GM18511 (cell line): ENCODE data around the gene TMEM132C.
"Not testable (repeated sequence)": the region's sequence is repeated elsewhere in the genome, so short reads cannot be mapped to it uniquely, and the experiment has no call there.

Source experiments
- ATAC-seq: cut with Tn5 transposase; IDR thresholded peaks from one replicate; pipeline ENCODE4 v1.9.1; 2021; ENCODE audit warnings: mild to moderate bottlenecking, moderate library complexity; ENCODE audit not compliant: unreplicated experiment

The TMEM132C gene

DNA sequence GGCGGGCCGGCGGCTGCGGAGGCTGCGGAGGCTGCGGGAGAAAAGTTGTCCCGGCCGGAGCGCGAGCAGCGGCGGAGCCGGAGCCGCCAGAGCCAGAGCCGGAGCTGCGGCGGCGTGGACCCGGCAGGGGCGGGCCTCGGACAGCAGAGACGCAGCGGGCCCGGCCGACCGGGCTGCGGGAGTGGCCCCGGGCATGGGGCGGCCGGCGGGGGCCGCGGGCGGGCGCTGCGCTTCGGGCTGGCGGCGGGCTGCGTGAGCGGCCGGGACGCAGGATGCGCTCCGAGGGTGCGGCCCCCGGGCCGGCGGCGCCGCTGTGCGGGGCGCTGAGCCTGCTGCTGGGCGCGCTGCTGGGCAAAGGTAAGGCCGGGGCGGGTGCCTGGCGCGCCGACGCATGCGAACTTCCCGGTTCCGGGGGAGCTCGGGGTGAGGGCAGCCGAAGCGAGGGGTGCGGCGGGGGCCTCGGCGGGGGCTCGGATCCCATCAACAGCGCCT, at the start of gene TMEM132C:
Gene TMEM132C (plus strand): TSS at position 40 of the 492 bp plus-strand sequence. CDS start 233 bp downstream, at position 273.
- no peak for ATAC-seq

DNA sequence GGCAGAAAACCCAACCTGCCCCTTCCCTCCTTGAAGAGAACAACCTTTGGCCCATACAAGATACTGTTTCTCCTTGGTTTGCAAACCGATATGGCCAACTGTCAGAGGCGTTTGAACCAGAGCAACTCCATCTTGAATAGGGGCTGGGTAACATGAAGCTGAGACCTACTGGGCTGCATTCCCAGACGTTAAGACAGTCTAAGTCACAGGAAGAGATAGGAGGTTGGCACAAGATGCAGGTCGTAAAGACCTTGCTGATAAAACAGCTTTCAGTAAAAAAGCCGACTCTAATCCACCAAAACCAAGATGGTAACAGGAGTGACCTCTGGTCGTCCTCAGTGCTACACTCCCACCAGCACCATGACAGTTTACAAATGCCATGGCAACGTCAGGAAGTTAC, 42.7 kb upstream of the TMEM132C start:
- no peak for ATAC-seq

DNA sequence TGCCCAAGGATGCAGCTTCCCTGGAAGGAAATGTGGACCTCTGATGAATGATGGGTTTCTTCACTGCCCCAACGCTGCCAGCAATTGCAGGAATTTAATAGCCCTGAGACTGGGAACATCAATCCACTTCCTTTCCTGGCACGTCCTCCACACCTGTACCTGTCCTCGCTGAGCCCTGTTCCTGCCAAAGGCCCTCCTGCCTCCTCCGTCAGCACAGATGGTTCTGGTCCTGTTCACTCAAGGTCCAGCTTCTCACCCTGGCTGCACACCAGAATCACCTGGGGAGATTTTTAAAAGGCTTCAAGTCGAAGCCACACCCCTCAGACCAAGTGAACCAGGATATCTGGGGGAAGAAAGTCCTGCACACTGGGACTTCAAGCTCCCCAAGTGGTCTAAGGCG, 38.4 kb upstream of the TMEM132C start:
- ATAC-seq: no peak

DNA sequence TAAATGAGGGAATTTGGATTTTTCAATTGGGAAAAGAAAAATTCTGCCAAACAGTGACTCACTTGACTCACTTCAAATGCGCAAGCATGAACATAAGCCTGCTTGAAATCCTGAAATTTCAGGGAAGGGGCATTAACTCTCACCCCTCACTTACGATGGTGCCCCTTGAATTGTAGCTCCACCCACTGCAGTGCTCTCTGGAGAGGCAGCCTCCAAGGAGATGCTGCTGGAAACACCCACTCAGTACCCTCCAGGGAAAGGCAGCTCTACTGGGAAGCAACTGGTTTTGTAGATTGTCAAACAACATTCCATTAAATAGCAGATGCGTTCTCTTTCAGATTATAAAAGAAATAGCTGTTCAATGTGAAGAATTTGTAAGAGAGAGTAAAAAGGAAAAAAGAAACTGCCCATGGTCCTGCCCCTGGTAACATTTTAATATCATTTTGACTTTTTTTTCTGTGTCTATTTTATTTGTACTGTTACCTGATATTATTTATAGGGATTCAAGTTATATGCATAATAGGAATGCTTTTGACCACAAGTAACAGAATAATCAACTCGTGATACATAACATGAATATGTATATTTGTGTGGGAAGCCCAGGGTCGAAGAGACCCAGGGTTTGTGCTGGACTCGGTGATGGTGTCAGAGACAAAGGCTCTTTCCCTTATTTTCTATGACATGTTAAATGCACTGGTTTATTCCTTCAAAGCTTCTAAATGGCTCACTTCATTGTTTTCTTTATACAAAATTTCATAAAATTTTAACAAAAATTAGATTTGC, 31.1 kb upstream of the TMEM132C start:
- no peak for ATAC-seq

DNA sequence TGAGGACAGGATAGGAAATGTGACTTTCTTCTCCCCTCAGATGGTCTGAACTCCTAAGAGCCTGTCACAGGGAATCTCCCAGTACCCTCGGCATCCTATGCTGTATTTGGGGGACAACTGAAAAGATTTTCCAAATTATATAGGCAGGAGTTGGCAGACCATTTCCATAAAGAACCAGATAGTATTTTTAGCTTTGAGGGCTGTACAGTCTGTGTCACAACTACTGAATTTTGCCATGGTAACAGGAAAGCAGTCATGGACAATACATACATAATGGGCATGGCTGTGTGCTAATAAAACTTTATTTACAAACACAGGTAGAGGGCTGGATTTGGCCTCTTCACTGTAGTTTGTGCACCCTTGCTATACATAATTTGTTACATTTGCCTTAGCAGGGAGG, 30.4 kb upstream of the TMEM132C start:
- ATAC-seq: no peak

DNA sequence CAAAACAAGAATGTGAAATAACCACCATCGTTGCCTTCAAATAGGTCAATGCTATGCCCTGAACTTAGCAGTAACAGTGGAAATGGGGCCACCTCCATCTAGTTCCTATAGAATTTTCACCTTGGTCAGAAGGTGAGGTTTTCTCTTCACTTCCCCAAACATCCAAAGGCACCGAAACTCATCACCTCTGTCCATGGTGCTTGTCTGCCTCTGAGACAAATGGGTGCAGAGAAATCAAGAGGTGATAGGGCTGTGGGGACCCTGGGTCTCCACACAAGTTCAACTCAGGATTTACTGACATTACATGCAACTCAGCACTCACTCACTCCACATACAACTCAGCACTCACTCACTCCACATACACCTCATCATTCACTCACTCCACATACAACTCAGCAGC, 26.2 kb upstream of the TMEM132C start:
- no peak for ATAC-seq

DNA sequence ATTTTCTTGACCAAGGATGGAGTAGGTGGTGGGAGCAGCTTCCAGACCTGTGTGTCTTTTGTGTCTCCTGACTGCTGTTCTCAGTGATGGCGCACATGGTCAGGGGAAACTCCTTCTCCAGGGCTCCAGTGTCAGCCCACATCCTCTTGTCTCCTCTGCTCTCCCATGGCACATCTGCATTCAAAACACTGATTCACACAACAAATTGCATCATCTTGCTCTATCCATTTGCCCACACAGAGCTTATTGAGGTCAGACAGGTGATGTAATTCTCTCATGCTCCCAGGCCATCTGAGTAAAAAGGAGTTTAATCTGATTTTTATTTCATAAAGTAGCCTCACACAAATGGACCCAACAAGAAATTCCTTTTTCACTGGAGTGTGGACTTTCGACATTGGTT, 21.8 kb upstream of the TMEM132C start:
- ATAC-seq: no peak

DNA sequence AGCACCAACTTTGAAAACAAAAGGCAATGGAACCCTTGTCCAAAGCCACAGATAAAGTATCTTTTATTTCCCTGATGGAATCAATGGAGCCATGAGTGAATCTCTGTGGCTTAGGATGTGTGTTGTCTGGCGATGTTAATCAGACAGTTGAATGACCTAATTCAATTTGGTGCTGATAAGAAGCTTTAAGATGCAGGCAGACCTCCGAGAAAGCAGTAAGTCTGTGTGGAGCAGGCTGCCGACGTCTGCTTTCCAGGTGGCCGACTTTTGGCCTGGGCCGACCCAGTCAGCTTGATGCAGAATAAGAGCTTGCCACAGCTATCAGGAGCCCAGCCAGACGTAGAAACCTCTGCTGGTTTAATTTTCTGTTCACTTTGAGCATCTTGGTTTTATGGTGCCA, 21.1 kb upstream of the TMEM132C start:
- no peak for ATAC-seq

DNA sequence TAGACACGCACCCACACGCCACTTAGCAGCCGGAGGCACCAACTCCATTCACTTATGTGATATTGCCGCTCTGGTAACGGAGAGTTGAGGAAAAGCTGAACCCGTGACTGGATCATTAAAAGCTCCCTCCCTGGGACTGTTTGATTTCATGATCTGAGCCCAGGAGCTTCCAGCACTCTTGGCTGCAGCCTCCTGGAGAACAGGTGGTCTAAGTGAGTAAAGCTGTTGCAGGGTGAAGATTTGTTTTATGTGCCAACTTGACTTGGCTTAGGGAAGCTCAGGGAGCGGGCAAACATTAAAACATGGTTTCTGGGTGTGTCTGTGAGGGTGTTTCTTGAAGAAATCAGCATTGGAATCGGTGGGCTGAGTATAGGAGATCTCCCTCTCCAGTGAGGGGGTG, 16.9 kb upstream of the TMEM132C start:
- ATAC-seq: no peak

DNA sequence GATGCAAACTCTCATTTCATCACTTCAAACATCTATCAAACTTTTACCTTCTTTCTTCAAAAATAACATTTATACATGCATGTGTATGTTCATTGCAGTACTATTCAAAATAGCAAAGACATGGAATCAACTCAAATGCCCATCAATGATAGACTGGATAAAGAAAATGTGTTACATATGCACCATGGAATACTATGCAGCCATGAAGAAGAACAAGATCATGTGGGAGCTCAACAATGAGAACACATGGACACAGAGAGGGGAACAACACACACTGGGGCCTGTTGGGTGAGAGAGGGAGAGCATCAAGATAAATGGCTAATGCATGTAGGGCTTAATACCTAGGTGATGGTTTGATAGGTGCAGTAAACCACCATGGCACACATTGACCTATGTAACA, 13.1 kb upstream of the TMEM132C start:
- ATAC-seq: not testable (repeated sequence)

DNA sequence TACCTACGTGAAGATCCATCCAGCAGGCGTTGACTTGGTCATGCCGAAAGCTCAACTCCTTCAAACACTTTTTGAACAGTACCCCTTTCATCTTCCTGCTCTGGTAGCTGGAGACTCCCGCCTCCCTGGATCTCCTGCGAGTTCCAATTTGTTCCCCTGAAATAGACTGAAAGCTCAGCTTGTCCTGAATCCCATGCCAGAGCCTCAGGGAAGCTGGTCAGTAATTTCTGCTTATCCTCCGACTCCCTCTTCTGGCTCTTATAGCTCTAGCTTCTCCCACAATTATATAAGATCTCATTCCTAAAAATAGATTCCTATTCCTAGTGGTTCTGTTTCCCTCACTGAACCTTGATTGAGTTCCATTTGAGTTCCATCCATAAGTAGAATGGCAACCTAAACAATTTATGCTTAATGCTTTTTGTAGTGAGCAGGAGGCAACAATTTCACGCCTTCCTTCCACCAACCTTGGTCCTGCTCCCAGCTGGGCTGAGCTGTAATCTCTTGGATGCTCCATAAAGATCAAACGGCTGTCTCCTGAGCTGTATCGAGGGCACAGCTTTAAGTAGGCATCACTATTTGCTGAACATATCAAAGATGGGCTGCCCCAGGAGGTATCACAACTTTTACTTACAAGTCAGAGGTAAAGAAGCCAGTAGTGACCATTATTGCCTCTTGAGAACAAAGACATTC, 8.0 kb upstream of the TMEM132C start:
- ATAC-seq: no peak

DNA sequence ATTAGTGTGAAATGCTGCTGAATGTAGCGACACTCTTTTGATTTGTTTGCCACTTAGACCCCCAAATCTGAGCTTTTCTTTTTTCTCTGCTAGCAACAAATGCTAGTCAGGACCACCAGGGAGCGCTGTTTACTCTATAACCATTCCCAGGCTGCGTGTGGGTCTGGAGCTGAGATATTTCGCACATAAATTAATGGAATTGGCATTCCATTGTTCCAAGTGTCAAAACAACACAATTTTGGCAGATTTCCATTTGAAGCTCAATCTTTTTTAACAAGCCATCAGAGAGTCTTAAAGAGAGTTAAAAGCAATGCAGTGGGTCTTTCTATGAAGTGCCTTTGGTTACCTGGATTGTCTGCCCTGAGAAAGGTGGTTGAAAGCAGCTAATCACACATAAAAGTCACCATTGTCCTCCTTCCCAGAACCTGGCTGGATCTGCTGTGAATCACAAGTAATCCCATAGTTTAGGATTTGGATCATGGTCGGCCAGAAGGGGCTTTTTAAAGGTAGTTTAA, 7.4 kb upstream of the TMEM132C start:
- no peak for ATAC-seq

DNA sequence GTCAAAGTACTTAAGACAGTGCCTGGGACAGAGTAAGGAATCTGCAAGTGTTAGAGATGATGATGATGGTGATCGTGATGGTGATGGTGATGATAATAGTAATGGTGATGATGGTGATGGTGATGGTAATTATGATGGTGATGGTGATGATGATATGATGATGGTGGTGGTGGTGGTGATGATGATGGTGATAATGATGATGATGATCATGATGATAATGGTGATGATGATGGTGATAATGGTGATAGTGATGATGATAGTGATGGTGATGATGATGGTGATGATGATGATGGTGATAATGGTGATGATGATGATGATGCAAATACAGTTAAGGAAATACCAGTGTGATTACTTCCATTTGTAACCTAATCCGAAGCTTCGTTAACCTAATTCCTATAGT, 5.2 kb upstream of the TMEM132C start:
- ATAC-seq: no peak

DNA sequence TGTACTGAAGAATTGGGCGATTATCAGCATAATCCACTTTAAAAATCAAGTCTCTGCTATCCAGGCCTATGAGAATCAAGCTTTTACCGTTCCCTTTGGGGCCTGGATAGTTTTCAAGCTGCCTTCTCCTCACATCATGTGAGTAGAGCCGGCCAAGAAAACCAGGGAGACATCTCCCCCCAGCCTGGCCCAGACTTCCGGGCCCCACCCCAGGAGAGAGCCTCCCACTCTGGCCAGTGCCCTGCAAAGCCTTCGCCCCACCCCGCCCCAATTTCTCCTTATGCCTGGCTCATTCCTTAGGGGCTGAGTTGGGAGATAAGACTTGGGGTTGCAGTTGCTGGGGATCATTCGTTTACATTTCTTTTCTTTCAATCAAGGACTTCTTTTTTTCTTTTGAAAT, 1.4 kb upstream of the TMEM132C start:
- no peak for ATAC-seq

DNA sequence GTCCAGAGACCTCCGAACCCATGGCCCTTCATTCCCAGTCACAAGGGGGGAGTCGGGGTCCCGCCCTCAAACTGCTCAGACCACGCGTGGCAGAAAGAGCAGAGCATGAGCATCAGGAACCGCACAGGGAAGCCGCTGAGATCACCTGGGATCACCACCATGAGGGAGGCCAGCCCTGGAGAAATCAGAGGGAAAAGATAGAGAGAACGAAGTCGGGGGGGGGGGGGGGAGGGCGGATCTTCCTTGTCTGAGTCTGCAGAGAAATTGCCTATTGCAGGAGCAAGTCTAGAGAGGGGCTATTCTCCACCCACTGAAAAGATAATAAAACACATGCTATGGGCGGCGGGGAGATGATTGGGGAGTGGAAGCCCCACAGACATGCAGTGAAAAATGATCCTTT, 884 bp upstream of the TMEM132C start:
- ATAC-seq: no peak

DNA sequence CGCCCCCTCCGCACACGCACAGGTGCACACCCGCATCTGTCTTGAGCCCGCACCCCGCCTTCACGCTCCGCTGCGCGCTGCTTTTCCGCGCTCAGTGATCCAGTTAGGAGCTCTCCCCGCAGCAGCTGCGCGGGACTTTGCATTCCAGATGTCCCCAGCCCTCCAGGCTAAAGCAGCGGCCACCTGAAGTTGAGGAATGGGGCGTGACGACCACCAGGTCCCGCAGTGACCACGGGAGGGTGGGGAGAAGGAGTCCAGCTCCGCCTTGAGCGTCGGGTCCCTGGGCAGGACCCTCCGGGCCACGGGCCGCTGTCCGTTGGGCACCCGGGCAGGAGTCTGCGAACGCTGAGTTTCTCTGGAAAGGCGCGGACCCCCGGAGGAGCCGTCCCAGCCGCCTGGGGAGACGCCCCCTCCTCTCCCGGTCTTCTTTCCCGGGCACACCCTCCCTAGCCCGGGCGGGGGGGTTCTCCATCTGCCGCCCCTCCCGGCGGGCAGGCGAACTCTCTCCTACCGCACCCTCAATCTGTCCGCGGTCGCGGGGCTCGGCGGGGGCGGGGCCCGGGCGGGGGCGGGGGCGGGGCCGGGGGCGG, 334 bp upstream of the TMEM132C start:
- no peak for ATAC-seq

DNA sequence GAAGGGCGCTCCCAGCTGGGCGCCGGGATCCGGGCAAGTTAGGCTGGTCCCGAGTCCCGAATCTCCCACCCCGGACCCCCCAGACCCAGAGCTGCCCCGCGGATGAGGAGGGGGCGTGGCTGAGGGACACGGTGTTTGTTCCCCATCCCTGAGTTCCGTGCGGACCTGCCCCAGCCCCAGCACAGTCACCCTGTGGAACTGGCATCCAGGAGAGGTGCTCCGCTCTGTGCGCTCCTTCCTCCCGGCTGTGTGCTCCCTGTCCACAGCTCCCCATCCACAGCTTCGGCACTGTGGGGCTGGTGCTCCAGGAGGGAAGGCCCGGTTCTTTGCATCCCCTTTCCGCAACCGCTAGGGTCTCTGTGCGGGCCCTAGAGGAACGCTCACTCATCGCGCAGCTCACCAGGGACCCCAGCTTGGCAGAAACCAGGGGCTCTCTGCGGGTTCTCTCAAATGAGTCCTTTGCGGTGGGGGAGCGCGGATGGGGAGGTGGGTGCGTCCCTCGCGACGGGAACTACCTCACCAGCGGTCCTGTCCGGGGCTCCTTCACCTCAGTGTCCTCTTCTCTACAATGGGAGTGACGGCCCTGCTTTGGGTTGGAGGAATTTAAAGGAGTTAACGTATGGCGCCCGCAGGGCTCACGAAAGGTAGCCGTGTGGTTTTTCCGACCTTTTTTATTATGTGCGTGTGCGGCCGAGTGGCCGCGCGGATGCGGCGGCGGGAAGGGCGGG, 845 bp downstream of the TMEM132C start:
- ATAC-seq: no peak

DNA sequence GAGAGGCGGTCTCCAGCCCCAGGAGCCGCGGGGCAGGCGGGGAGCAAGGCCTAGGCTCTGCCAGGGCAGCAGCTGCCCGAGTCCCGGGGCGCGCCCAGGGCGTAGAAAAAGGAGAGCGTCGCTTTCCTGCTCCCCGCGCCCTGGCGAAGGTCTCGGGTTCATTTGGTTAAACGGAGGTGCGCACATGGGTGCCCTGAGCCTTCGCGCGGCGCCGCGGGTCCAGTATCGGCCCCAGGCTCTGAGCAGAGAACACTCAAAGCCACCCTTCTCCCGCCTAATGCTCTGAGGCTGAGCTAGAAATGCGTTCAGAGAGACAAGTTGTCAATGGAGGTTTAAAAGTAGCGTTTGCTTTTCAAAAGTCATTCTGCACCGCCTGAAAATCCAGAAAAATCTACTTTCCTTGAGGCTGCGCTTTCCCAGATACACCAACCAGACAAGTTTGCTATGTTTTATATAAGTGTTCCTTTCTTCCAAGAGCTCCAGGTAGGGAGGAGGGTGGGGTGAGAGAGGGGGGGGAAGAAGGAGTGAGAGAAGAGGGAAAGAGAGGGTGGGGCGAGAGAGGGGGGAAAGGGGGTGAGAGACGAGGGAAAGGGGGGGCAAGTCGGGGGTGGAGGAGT, 1.5 kb downstream of the TMEM132C start:
- ATAC-seq: no peak

DNA sequence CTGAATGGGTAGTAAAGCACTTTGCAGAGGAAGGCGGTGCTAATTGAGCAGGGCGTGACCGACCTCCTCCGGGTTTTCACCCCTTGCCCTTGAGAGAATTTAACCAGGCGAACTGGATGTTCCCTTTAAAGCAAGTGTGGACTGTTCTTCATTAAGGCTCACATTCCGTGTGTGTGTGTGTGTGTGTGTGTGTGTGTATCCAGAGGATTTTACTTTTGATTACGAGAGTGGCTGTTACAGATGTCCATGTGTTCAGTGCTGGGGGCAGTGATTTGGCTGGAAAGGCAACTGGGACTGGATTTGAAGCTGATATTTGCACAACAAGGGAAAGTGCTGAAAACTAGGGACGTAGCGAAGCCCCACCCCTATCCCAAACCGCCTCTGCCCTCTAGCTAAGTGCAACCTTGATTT, 2.2 kb downstream of the TMEM132C start:
- no peak for ATAC-seq

DNA sequence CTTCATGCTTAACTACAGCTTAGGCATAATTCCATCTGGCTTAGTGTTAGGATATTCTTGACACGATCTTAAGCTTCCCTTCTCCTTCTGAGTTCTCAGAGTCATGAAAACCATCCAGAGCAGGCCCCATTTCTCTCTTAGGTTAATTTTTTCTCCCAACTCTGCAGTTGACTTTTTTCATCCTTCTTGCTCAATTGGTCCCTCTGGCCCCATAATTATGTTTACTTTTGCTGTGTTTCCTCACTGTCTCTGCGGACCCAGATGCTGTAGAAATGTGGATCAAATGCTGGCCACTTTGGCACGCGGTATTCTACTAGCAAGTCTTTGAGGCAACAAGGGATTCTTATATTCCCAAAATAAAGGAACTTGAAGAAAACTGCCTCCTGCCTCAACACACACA, 9.5 kb downstream of the TMEM132C start:
- no peak for ATAC-seq

DNA sequence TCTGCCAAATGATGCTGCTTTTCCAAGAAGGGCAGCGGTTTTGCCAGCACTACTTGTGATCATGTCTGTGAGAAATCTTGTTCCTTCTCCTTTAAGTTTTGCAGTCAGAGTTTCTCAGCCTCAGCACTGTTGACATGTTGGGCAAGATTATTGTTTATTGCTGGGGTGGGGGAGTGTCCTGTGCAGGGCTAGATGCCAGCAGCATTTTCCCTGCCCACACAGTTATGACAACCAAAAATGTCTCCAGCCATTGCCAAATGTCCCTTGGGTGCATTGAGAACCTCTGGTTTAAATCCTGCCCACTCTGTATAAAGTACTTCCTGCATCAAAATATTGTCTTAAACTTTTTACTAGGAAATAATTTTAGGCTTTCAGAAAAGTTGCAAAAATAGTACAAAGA, 20.0 kb downstream of the TMEM132C start:
- no peak for ATAC-seq
